ENCODE data around the gene ICOS.
"Not testable (repeated sequence)": the region's sequence is repeated elsewhere in the genome, so short reads cannot be mapped to it uniquely, and the experiment has no call there.

ICOS gene

GRCh38 chr2:203934041-203934492 lies 2.5 kb upstream of the ICOS start:
- no peak for DNase-seq (ENCODE audit: low read depth)
- H3K4me3 ChIP-seq (ENCODE audit: low read length) = no peak overlapping the region
- no peak for TF ChIP-seq CTCF (conservative IDR thresholded peaks at IDR 0.05; ENCODE audit: low read depth, low read length)

- DNase-seq (ENCODE audit: low read depth) = no peak
- TF ChIP-seq CTCF (conservative IDR thresholded peaks at IDR 0.05; ENCODE audit: low read depth, low read length) = no peak
- H3K4me3 ChIP-seq (ENCODE audit: low read length) = no peak overlapping the region
Measured at GRCh38 chr2:203934711-203935438, 1.7 kb upstream of the ICOS start.

- H3K4me3 ChIP-seq (ENCODE audit: low read length) = no peak overlapping the region
- no peak for DNase-seq (ENCODE audit: low read depth)
- TF ChIP-seq CTCF (conservative IDR thresholded peaks at IDR 0.05; ENCODE audit: low read depth, low read length) = no peak
Measured at GRCh38 chr2:203935568-203935967, 995 bp upstream of the ICOS start.

- no peak for TF ChIP-seq CTCF (conservative IDR thresholded peaks at IDR 0.05; ENCODE audit: low read depth, low read length)
- no peak overlapping the region for H3K4me3 ChIP-seq (ENCODE audit: low read length)
- no peak for DNase-seq (ENCODE audit: low read depth)
Measured at GRCh38 chr2:203936949-203937348, 386 bp downstream of the ICOS start.

GRCh38 chr2:203937788-203938187 lies 1.2 kb downstream of the ICOS start:
- H3K4me3 ChIP-seq (ENCODE audit: low read length) = no peak overlapping the region
- TF ChIP-seq CTCF (conservative IDR thresholded peaks at IDR 0.05; ENCODE audit: low read depth, low read length) = no peak
- no peak for DNase-seq (ENCODE audit: low read depth)

- no peak for TF ChIP-seq CTCF (conservative IDR thresholded peaks at IDR 0.05; ENCODE audit: low read depth, low read length)
- no peak overlapping the region for H3K4me3 ChIP-seq (ENCODE audit: low read length)
- DNase-seq (ENCODE audit: low read depth) = no peak
Measured at GRCh38 chr2:203940039-203940438, 3.5 kb downstream of the ICOS start.

- not testable (repeated sequence) for H3K4me3 ChIP-seq (ENCODE audit: low read length); DNase-seq (ENCODE audit: low read depth)
Measured at GRCh38 chr2:203943493-203944382, 7.2 kb downstream of the ICOS start.
